Neural cell (in vitro differentiated cells): ENCODE measurements around the gene EEF1A1. TPM values are rescaled to one million over a fixed set of nuclear protein-coding genes. Genes with fewer than 3 reads are reported as not detected.

Experiments
- H2AFZ ChIP-seq: fragments of 200-600, 300-800 bp; sonication (generic), shearing (Covaris generic); 2 replicates; pipeline ENCODE4 v1.6.0; 2014; ENCODE audit warnings: low read depth, mild to moderate bottlenecking, antibody characterized with exemption, low read length, moderate library complexity
- H3F3A ChIP-seq: fragments of 200-600 bp; shearing (Covaris generic); 2 replicates; pipeline ENCODE4 v1.6.1; 2016; ENCODE audit warnings: mild to moderate bottlenecking, moderate library complexity, mixed read lengths, antibody characterized with exemption, low read length; ENCODE audit not compliant: insufficient read depth, poor library complexity, severe bottlenecking
- H3K27ac ChIP-seq: fragments of 200-600, 300-800 bp; sonication (generic), shearing (Covaris generic); 2 replicates; pipeline ENCODE4 v1.5.1; 2014; ENCODE audit warnings: mild to moderate bottlenecking, low read length, moderate library complexity
- H3K27me3 ChIP-seq: fragments of 300-800, 200-600 bp; sonication (generic), shearing (Covaris generic); 2 replicates; pipeline ENCODE4 v1.6.0; 2014; ENCODE audit warnings: mild to moderate bottlenecking, low read depth, low read length, moderate library complexity; ENCODE audit not compliant: insufficient read depth
- H3K36me3 ChIP-seq: fragments of 300-800, 200-600 bp; sonication (generic), shearing (Covaris generic); 2 replicates; pipeline ENCODE4 v1.5.1; 2014; ENCODE audit warnings: mild to moderate bottlenecking, antibody characterized with exemption, low read length, moderate library complexity; ENCODE audit not compliant: insufficient read depth
- H3K4me2 ChIP-seq: fragments of 300-800, 200-600 bp; sonication (generic), shearing (Covaris generic); 2 replicates; pipeline ENCODE4 v1.6.0; 2014; ENCODE audit warnings: mild to moderate bottlenecking, low read length
- H3K4me3 ChIP-seq: fragments of 300-800, 200-600 bp; sonication (generic), shearing (Covaris generic); 2 replicates; pipeline ENCODE4 v1.5.1; 2014; ENCODE audit warnings: mild to moderate bottlenecking, low read length, moderate library complexity
- H3K79me2 ChIP-seq: fragments of 200-600 bp; shearing (Covaris generic); replicated peaks from 2 replicates; pipeline ENCODE4 v1.6.0; 2014; ENCODE audit warnings: mild to moderate bottlenecking, low read length, moderate library complexity; ENCODE audit not compliant: insufficient read depth
- H3K9ac ChIP-seq: fragments of 300-800, 200-600 bp; sonication (generic), shearing (Covaris generic); 2 replicates; pipeline ENCODE4 v1.6.1; 2016; ENCODE audit warnings: mild to moderate bottlenecking, low read length, mixed read lengths
- H3K9me2 ChIP-seq: fragments of 200-600 bp; shearing (Covaris generic); 2 replicates; pipeline ENCODE4 v1.6.1; 2016; ENCODE audit warnings: mild to moderate bottlenecking, low read length, mixed read lengths; ENCODE audit not compliant: insufficient read depth
- H3K9me3 ChIP-seq: fragments of 200-600, 300-800 bp; sonication (generic), shearing (Covaris generic); 2 replicates; pipeline ENCODE4 v1.6.1; 2016; ENCODE audit warnings: mild to moderate bottlenecking, mixed run types, low read length, moderate library complexity, mixed read lengths
- H4K20me1 ChIP-seq: fragments of 200-600 bp; shearing (Covaris generic); 2 replicates; pipeline ENCODE4 v1.6.1; 2016; ENCODE audit warnings: mild to moderate bottlenecking, mixed run types; ENCODE audit not compliant: insufficient read depth
- EP300 ChIP-seq: fragments of 450-650 bp; conservative IDR thresholded peaks from 2 replicates; pipeline ENCODE4 v1.6.1; 2014; ENCODE audit warnings: antibody characterized with exemption, mild to moderate bottlenecking, moderate library complexity; ENCODE audit not compliant: poor library complexity, severe bottlenecking
- EZH2 ChIP-seq: fragments of 200-600, 300-800 bp; shearing (Covaris generic), sonication (generic); IDR thresholded peaks from 2 replicates; pipeline ENCODE4 v1.6.1; 2014; ENCODE audit warnings: antibody characterized with exemption, low read length, borderline replicate concordance, mild to moderate bottlenecking; ENCODE audit not compliant: insufficient read depth, poor library complexity, severe bottlenecking
- MXI1 ChIP-seq: fragments of 450-650 bp; conservative IDR thresholded peaks from 2 replicates; pipeline ENCODE4 v1.6.1; 2014; ENCODE audit warnings: antibody characterized with exemption, mild to moderate bottlenecking; ENCODE audit not compliant: poor library complexity, severe bottlenecking
- POLR2AphosphoS5 ChIP-seq: IDR thresholded peaks from 2 replicates; pipeline ENCODE4 v1.6.1; 2012
- RAD21 ChIP-seq: fragments of 450-650 bp; conservative IDR thresholded peaks from 2 replicates; pipeline ENCODE4 v1.6.1; 2014; ENCODE audit warnings: antibody characterized with exemption, mild to moderate bottlenecking, moderate library complexity
- SMC3 ChIP-seq: fragments of 450-650 bp; conservative IDR thresholded peaks from 2 replicates; pipeline ENCODE4 v1.6.1; 2014; ENCODE audit warnings: antibody characterized with exemption, mild to moderate bottlenecking, moderate library complexity; ENCODE audit not compliant: poor library complexity
- TAF1 ChIP-seq: IDR thresholded peaks from 2 replicates; pipeline ENCODE4 v1.6.1; 2012; ENCODE audit warnings: low read depth
- polyA plus RNA-seq: library from polyadenylated mRNA; depleted of rRNA; stranded (reverse); fragments of >200 nt; gene quantifications from 2 replicates; pipeline ENCODE4 v1.2.3, GENCODE V29; 2014
- TF ChIP-seq, protein P1 (sequence below): fragments of 450-650 bp; IDR thresholded peaks from 2 replicates; pipeline ENCODE4 v1.5.1; 2014; ENCODE audit warnings: antibody characterized with exemption, mild to moderate bottlenecking, moderate library complexity; ENCODE audit not compliant: poor library complexity, severe bottlenecking
- TF ChIP-seq, protein P2 (sequence below): IDR thresholded peaks from 2 replicates; pipeline ENCODE4 v1.6.1; 2012; ENCODE audit warnings: borderline replicate concordance

EEF1A1 gene
- polyA plus RNA-seq, 1 donor from 2014 or later = 10,705 TPM

DNA sequence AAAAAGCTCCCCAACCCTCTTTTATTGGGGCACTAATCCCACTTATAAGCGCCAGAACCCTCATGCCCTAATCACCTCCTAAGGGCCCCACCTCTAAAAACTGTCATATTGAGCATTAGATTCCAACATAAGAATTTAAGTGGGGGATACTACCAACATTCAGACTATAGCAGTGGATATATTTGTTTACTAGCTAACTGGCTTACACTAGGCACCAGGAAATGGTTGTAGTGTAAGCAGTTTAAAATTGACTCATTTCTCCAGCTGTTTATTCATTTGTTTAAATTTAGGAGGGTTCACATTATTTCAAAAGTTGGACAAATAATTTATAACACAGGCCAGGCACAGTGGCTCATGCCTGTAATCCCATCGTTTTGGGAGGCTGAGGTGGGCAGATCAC lies 36.4 kb downstream of the EEF1A1 start:
- Histone ChIP-seq H3K79me2 (no peaks in the 10 kb centered on the region), H2AFZ (no peak overlapping the region), H3K36me3 (peaks cover 15% of the 10 kb centered on the region), H4K20me1 (no peaks in the 10 kb centered on the region), H3K27ac (no peak overlapping the region), H3K4me3 (no peak overlapping the region), H3K9me2 (no peaks in the 10 kb centered on the region), H3K9me3 (no peaks in the 10 kb centered on the region), H3K27me3 (no peaks in the 10 kb centered on the region), H3F3A (no peaks in the 10 kb centered on the region), H3K4me2 (no peak overlapping the region), H3K9ac (no peak overlapping the region)
- TF ChIP-seq POLR2AphosphoS5 = no peak
- no peak for TF ChIP-seq EZH2

DNA sequence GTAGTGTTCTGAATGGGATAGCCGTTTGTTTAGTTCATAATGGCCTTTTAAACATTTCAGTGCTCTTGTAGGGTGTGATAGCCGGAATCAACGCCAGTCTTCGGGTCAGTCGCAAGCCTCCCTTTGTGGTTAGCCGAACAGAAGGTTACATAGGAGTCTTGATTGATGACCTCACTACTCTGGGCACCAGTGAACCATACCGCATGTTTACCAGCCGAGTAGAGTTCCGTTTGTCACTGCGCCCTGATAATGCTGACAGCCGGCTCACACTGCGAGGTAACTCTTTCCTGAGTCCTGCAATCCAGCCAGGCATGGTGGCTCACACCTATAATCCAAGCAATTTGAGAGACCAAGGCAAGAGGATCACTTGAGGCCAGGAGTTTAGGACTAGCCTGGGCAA lies 38.9 kb downstream of the EEF1A1 start:
- Histone ChIP-seq H3K36me3 (no peaks in the 10 kb centered on the region), H3K4me2 (no peak overlapping the region), H3F3A (no peaks in the 10 kb centered on the region), H2AFZ (no peak overlapping the region), H3K27me3 (no peaks in the 10 kb centered on the region), H3K79me2 (no peaks in the 10 kb centered on the region), H4K20me1 (no peaks in the 10 kb centered on the region), H3K27ac (no peak overlapping the region), H3K9me3 (no peaks in the 10 kb centered on the region), H3K9ac (no peak overlapping the region), H3K9me2 (no peaks in the 10 kb centered on the region), H3K4me3 (no peak overlapping the region)
- no peak for TF ChIP-seq RAD21
- TF ChIP-seq SMC3 = no peak
- no peak for TF ChIP-seq POLR2AphosphoS5
- TF ChIP-seq, protein P1, sequence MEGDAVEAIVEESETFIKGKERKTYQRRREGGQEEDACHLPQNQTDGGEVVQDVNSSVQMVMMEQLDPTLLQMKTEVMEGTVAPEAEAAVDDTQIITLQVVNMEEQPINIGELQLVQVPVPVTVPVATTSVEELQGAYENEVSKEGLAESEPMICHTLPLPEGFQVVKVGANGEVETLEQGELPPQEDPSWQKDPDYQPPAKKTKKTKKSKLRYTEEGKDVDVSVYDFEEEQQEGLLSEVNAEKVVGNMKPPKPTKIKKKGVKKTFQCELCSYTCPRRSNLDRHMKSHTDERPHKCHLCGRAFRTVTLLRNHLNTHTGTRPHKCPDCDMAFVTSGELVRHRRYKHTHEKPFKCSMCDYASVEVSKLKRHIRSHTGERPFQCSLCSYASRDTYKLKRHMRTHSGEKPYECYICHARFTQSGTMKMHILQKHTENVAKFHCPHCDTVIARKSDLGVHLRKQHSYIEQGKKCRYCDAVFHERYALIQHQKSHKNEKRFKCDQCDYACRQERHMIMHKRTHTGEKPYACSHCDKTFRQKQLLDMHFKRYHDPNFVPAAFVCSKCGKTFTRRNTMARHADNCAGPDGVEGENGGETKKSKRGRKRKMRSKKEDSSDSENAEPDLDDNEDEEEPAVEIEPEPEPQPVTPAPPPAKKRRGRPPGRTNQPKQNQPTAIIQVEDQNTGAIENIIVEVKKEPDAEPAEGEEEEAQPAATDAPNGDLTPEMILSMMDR = no peak
- TF ChIP-seq, protein P2, sequence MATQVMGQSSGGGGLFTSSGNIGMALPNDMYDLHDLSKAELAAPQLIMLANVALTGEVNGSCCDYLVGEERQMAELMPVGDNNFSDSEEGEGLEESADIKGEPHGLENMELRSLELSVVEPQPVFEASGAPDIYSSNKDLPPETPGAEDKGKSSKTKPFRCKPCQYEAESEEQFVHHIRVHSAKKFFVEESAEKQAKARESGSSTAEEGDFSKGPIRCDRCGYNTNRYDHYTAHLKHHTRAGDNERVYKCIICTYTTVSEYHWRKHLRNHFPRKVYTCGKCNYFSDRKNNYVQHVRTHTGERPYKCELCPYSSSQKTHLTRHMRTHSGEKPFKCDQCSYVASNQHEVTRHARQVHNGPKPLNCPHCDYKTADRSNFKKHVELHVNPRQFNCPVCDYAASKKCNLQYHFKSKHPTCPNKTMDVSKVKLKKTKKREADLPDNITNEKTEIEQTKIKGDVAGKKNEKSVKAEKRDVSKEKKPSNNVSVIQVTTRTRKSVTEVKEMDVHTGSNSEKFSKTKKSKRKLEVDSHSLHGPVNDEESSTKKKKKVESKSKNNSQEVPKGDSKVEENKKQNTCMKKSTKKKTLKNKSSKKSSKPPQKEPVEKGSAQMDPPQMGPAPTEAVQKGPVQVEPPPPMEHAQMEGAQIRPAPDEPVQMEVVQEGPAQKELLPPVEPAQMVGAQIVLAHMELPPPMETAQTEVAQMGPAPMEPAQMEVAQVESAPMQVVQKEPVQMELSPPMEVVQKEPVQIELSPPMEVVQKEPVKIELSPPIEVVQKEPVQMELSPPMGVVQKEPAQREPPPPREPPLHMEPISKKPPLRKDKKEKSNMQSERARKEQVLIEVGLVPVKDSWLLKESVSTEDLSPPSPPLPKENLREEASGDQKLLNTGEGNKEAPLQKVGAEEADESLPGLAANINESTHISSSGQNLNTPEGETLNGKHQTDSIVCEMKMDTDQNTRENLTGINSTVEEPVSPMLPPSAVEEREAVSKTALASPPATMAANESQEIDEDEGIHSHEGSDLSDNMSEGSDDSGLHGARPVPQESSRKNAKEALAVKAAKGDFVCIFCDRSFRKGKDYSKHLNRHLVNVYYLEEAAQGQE = no peak
- no peak for TF ChIP-seq EZH2
- no peak for TF ChIP-seq EP300
- TF ChIP-seq TAF1 = no peak
- no peak for TF ChIP-seq MXI1

DNA sequence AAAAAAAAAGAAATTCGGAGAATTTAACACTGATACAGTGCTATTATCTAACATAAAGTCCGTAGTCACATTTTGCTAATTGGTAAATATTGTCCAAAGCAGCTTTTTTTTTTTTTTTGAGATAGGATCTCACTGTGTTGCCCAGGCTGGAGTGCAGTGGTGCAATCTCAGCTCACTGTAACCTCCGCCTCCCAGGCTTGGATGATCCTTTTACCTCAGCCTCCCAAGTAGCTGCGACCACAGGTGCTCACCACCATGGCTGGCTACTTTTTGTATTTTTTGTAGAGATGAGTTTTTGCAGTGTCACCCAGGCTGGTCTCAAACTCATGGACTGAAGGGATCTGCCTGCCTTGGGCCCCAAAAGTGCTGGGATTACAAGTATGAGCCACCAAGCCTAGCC lies 43.4 kb downstream of the EEF1A1 start:
- Histone ChIP-seq H4K20me1 (no peaks in the 10 kb centered on the region), H3K36me3 (no peaks in the 10 kb centered on the region), H3K27me3 (no peaks in the 10 kb centered on the region), H3K9ac (no peak overlapping the region), H3K79me2 (no peaks in the 10 kb centered on the region), H3K4me2 (no peak overlapping the region), H3K27ac (no peak overlapping the region), H3K4me3 (no peak overlapping the region), H3F3A (no peaks in the 10 kb centered on the region), H3K9me3 (no peaks in the 10 kb centered on the region), H3K9me2 (no peaks in the 10 kb centered on the region), H2AFZ (no peak overlapping the region)
- TF ChIP-seq MXI1 (no peak), POLR2AphosphoS5 (no peak), TAF1 (no peak), EP300 (no peak), RAD21 (no peak), EZH2 (no peak), SMC3 (no peak)
- TF ChIP-seq, protein P2 = no peak
- TF ChIP-seq, protein P1 = no peak
